GM23248 (cell line): Measurements from ENCODE around the gene GABRG3.

Experiments used
- EZH2 ChIP-seq: fragments of 200-600 bp; sonication (generic); IDR thresholded peaks from 2 replicates; pipeline ENCODE4 v1.6.1; 2018; ENCODE audit warnings: antibody characterized with exemption, mild to moderate bottlenecking; ENCODE audit not compliant: insufficient read depth, poor library complexity, severe bottlenecking
- EZH2phosphoT487 ChIP-seq: fragments of 200-600 bp; sonication (generic); IDR thresholded peaks from 2 replicates; pipeline ENCODE4 v1.6.1; 2018; ENCODE audit warnings: antibody characterized with exemption, moderate library complexity, mild to moderate bottlenecking, low read depth; ENCODE audit not compliant: insufficient read depth

GRCh38 chr15:27426805-27427204 is 455.8 kb downstream of the GABRG3 start:
- TF ChIP-seq EZH2 (no peak), EZH2phosphoT487 (no peak)
